Ectodermal cell (in vitro differentiated cells): ENCODE results near the gene SCN7A.
"Not testable (repeated sequence)": the region's sequence is repeated elsewhere in the genome, so short reads cannot be mapped to it uniquely, and the experiment has no call there.

Source experiments
- H3K27ac ChIP-seq: 2 replicates; pipeline ENCODE4 v1.7.0; 2013; ENCODE audit warnings: mild to moderate bottlenecking, low read depth, low read length; ENCODE audit not compliant: insufficient read depth, poor library complexity, severe bottlenecking
- H3K27me3 ChIP-seq: 2 replicates; pipeline ENCODE4 v1.7.0; 2013; ENCODE audit warnings: mild to moderate bottlenecking, low read length; ENCODE audit not compliant: insufficient read depth, control insufficient read depth, poor library complexity, severe bottlenecking
- H3K36me3 ChIP-seq: one replicate; pipeline ENCODE4 v1.7.0; 2013; ENCODE audit warnings: low read length; ENCODE audit not compliant: control insufficient read depth, insufficient read depth
- H3K4me1 ChIP-seq: one replicate; pipeline ENCODE4 v1.7.0; 2013; ENCODE audit warnings: low read length; ENCODE audit not compliant: control insufficient read depth, insufficient read depth
- H3K4me3 ChIP-seq: 2 replicates; pipeline ENCODE4 v1.7.0; 2013; ENCODE audit warnings: low read depth, low read length, control low read depth; ENCODE audit not compliant: insufficient read depth
- H3K9me3 ChIP-seq: 2 replicates; pipeline ENCODE4 v1.7.0; 2013; ENCODE audit warnings: mild to moderate bottlenecking, low read length, moderate library complexity; ENCODE audit not compliant: control insufficient read depth
- WGBS, 2 experiments: methylation state at CpG; one replicate each; pipeline ENCODE4 v1.1.7; 2013; ENCODE audit warnings: missing lambda C conversion rate in 2 of 2; 5-methylcytosine and 5-hydroxymethylcytosine counted together

SCN7A gene

GRCh38 chr2:166364476-166365161 is 129.4 kb downstream of the SCN7A start:
- no peaks in the 10 kb centered on the region for H3K9me3 ChIP-seq
- H3K4me3 ChIP-seq: no peak overlapping the region
- no peaks in the 10 kb centered on the region for H3K27me3 ChIP-seq
- 87 to 93% methylated on average over 7 to 9 of the region's 9 CpGs for WGBS, 2 experiments
- no peaks in the 10 kb centered on the region for H3K4me1 ChIP-seq
- no peaks in the 10 kb centered on the region for H3K36me3 ChIP-seq
- H3K27ac ChIP-seq: no peak overlapping the region

DNA sequence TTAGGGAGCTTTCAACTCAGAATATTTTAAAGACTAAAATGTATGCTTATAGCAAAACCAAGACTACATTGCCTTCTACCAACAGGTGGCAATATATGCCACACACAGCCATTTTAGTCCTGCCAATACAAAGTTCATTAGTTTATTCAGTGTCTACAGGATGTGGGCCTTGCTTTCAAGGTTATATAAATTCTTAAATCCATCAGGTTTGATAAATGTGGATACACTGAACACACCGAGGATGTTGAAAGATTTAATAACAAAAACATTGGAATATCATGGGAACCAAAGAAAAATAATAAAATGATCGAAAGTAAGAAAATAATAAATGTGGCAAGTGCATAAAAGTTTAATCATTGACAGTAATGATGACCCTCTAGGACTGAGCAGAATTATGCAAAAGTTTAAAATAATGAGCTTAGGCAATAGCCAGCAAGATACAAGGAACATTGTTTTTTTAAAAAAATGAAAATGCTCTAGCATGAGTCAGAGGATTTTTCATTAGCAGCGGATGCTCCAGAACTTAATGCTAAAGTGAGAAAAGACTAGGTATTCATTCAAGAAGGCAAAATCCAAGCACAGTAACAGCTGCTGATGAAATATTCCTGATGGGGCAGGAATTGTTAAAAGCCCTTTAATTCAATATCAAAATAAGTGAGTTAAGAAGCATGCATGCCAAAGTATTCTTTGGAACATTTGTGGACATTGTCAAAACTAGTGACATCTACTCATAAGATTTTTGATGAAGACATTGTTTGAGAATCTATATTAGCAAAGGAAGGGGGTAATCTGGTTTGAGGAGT is 132.5 kb downstream of the SCN7A start:
- no peaks in the 10 kb centered on the region for H3K36me3 ChIP-seq
- no peak overlapping the region for H3K27ac ChIP-seq
- no peaks in the 10 kb centered on the region for H3K27me3 ChIP-seq
- no peaks in the 10 kb centered on the region for H3K4me1 ChIP-seq
- H3K4me3 ChIP-seq: no peak overlapping the region
- 76 to 86% methylated on average over 3 of the region's 3 CpGs for WGBS, 2 experiments
- H3K9me3 ChIP-seq: no peaks in the 10 kb centered on the region

DNA sequence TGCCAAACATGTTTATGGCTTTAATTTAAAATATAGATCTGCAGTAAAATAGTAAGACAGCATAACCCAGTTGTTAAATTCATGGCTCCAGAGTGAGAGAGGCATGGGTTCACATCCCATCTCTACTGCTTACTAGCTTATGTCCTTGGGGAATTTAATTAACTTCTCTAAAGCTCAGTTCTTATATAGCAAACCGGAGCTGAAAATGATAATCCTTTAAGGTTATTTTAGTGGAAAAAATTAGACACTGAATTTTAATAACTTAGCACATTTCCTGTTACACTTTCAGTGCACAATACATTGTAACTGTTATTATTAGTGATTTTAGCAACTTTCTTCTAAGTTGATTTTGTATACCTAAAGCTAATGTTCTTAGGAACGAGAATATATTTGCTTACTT is 133.1 kb downstream of the SCN7A start:
- Histone ChIP-seq H3K4me1 (no peaks in the 10 kb centered on the region), H3K9me3 (no peaks in the 10 kb centered on the region), H3K4me3 (no peak overlapping the region), H3K36me3 (no peaks in the 10 kb centered on the region), H3K27me3 (no peaks in the 10 kb centered on the region), H3K27ac (no peak overlapping the region)
- 80% methylated on average over 1 of the region's 2 CpGs; no CpG with 5 or more reads in 1 of the 2 experiments for WGBS, 2 experiments

DNA sequence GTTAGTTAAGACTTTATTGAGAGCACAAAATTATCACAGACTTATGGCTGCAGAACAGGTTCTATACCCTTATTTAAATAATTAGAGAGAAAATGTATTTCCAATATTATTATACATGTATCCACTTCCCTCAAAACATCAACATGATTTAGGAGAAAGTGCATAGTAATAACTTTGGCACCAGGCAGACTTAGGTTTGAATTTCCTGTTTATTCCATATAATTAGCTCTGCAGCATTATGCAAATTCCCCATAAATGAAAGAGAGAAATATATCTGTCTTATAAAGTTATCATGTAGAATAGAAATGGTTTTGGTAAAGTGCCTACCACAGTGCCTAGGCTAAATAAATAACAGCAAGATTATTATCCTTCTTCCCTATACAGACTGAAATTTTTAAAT is 133.6 kb downstream of the SCN7A start:
- Histone ChIP-seq H3K9me3 (no peaks in the 10 kb centered on the region), H3K27me3 (no peaks in the 10 kb centered on the region), H3K4me3 (no peak overlapping the region), H3K4me1 (no peaks in the 10 kb centered on the region), H3K27ac (no peak overlapping the region), H3K36me3 (no peaks in the 10 kb centered on the region)

- not testable (repeated sequence) for H3K27me3 ChIP-seq, H3K27ac ChIP-seq
- WGBS, 2 experiments: 93 to 95% methylated on average over 4 of the region's 4 CpGs
Measured at GRCh38 chr2:166357950-166358321, 136.1 kb downstream of the SCN7A start.

DNA sequence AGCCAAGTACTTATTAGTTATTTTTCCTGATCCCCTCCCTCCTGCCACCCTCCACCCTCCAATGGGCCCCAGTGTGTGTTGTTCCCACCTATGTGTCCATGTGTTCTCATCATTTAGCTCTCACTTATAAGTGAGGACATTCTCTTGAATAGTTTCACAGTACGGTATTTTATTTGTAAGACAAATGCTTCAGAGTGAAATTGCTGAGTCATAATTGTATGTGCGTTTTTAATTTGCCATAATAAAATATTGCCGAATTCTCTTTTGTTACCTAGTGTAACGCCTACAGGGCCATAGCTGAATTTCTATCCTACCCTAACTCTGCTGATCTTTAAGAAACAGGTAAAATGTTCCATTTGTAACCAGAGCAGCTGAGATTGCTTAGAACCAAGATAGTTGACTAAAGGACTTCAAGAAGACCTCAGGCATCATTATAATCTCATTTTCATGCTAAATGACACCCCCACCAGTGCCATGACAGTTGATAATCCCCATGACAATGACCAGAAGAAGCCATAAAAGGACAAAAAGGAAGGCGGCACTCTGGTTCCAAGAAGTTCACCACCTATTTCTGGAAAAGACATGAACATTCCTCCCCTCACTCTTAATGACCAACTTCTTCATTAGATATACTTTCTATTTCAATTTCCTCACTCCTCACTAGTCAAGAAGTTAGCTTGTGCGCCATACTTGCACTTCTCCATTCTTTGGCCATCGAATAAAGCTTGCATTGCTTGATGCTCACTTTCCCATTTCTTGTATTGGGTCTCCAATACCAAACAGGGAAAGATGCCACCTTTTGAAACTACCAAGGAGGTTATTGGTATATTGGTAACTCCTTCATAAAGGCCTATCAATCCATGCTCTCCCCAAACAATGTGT is 136.7 kb downstream of the SCN7A start:
- no peak overlapping the region for H3K4me3 ChIP-seq
- no peaks in the 10 kb centered on the region for H3K4me1 ChIP-seq
- WGBS, 2 experiments: 81 to 82% methylated on average over 7 of the region's 7 CpGs
- no peaks in the 10 kb centered on the region for H3K9me3 ChIP-seq
- no peaks in the 10 kb centered on the region for H3K27me3 ChIP-seq
- H3K27ac ChIP-seq: no peak overlapping the region
- no peaks in the 10 kb centered on the region for H3K36me3 ChIP-seq

More at GRCh38 chr2:166357950-166358321, 136.1 kb downstream of the SCN7A start:
- H3K4me3 ChIP-seq, H3K4me1 ChIP-seq, H3K36me3 ChIP-seq, H3K9me3 ChIP-seq: not testable (repeated sequence)
